HG02623 (cell line): ENCODE data around the gene CACNA1B.

Experiments used
- ATAC-seq: cut with Tn5 transposase; IDR thresholded peaks from one replicate; pipeline ENCODE4 v1.9.1; 2021; ENCODE audit warnings: moderate library complexity; ENCODE audit not compliant: unreplicated experiment

Gene CACNA1B

DNA sequence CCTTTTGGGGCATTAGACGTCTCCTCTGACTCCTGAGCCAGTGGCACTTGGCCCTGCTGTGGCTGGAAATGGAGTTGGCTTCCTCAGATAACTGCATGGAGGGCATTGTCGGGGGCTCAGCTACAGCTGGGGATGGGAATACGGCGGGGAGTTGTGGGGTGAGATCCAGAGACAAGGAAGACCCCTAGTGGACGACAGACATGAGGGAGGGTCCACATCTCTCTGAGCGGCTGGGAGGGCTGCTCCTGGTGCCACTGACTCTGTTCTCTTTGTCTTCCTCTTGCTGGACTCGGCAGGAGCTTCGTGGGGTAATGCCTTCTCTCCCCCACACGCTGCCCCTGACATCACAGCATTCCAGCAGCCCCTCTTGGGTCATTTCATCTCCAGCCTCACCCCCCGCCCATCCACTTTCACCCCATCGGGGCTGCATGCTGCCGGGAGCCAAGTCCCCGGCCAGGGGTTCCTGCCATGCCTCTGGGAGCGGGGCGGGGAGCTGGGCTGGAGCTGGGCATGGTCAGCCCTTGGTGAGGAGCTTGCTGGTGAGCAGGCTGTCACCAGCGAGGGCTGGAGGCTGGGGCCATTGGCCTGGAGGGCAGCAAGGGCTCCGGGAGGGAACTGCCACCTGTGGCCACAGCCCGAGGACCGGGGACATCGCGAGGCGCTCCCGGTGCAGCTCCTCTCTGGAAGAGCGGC, 172.3 kb downstream of the CACNA1B start:
- no peak for ATAC-seq

DNA sequence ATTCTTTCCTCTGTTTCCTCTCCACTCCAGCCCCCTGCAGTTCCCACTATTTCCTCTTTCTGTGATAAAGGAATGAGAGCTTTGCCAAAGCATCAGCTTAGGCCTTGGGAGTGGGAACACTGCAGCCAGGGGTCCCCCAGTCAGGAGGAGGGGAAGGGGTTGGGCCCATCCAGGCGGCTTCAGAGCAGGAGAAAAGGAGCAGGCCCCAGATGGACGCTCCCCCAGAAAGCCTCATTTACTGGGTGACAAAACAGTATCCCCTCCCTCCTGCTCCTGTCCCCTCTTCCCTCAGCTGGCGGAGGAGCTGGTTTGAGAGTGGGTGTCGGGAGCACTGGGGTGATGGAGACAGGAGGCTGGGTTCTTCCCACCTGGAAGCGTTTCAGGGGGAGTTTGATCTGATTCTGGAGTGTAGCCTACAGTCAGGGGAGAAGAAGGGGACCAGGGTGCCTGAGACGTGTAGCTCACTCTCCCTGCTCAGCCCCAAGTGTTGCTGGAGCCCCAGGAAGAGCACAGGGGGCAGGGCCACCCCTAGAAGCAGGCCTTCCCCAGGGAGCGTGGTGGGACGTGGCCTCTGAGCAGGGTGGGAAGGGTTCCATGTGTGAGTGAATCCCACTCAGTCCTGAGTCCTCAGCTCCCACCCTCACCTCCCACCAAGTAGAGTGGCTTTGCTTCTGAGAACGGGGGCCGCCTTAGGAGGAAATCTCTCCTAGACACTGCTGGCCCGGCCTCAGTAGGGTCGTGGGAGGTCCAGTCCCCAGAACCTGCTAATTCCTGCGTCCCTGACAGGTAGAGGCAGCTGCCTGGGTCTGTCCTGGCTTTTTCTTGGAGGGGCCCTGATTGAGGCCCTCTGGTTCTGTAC, 173.1 kb downstream of the CACNA1B start:
- no peak for ATAC-seq

DNA sequence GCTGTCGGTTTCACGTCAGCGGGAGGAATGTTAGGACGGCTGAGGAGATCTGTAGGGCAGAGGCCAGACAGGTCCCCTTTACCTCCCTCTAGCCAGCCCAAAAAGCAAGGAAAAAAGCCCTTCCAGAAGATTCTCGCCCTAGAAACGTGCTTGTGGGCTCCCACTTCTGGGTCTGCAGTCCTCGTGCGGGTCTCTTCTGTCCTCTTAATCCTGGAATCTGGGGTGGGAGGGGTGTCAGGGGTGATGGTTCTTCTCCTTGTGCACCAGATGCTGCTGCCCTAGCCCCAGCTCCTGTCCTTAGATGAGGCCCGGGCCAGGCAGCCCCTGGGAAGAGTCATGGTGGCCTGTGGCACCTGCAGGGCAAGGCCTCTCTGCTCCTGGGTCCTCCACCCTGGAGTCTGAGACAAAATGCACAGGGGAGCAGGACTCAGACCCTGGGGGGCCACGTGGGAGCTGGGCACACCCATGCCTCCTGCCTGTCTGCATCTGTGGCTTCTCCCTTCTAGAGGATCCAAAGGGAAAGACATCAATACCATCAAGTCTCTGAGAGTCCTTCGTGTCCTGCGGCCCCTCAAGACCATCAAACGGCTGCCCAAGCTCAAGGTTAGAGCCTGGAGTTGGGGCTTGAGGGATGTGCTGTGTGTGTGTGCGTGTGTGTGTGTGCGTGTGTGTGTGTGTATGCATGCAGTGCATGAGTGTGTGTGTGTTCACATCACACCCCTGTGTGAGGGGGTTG, 174.2 kb downstream of the CACNA1B start:
- no peak for ATAC-seq

DNA sequence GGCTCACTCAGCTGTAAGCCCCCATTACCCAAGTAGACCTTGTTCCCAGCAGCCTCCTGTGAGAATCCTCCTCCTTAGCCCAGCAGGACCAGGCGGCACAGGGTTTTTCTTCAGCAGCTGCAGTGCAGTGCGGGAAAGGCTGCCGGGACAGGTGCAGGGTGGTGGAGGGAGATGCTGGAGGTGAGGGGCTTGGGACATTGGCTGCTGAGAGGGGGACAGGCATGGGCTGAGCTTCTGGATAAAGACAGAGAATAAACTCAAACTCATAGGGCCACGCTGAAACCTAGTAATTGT, 174.7 kb downstream of the CACNA1B start:
- ATAC-seq, result no peak

DNA sequence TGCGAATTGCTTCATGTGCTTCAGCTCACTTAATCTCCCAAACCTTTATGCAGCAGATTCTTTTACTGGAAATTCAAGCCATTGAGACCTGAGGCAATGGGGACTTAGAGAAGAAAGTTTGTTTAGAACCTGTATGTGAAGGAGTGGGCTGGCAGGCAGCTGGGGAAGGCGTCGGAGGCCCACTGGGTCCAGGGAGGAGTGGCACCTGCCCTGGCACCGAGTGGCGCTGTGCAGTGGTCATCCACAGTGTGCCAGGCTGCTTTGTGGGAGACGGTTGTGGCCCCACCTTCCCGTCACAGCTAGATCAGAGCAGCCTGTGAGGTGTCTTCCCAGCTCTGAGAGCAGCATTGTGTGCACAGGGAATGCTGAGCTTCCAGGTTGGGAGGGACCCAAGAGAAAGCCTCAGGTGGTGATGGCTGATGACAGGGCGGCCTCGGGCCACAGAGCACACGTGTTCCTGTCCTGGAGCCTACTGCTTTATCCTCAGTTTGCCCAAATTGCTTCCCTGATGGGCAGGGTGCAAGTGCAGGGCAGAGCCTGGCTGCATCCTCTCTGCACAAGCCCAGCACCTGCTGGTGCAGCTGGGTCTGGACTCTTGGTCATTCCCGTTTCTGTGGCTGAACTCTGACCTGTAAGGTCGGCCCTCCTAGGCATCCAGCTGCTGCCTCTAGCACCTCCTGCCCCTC, 175.2 kb downstream of the CACNA1B start:
- no peak for ATAC-seq

DNA sequence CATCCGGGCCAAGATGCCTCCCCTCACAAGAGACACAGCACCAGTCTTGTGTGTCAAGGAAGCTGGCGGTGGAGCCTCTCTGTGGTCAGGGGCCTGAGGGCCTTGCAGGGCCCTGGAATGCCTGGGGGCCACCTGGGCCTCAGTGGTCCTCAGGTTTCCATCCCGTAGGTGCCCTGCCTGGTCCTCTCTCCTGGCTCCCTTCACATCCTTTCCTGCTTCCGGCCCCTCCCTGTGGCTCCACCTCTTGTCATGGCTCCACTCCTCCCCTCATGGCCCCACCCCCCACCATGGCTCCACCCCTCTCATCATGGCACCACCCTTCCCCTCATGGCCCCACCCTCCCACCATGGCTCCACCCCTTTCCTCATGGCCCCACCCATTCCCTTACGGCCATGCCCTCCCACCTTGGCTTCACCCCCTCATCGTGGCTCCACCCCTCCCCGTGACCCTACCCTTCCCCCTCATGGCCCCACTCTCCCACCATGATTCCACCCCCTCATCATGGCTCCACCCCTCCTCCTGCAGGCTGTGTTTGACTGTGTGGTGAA, 175.8 kb downstream of the CACNA1B start:
- no peak for ATAC-seq

DNA sequence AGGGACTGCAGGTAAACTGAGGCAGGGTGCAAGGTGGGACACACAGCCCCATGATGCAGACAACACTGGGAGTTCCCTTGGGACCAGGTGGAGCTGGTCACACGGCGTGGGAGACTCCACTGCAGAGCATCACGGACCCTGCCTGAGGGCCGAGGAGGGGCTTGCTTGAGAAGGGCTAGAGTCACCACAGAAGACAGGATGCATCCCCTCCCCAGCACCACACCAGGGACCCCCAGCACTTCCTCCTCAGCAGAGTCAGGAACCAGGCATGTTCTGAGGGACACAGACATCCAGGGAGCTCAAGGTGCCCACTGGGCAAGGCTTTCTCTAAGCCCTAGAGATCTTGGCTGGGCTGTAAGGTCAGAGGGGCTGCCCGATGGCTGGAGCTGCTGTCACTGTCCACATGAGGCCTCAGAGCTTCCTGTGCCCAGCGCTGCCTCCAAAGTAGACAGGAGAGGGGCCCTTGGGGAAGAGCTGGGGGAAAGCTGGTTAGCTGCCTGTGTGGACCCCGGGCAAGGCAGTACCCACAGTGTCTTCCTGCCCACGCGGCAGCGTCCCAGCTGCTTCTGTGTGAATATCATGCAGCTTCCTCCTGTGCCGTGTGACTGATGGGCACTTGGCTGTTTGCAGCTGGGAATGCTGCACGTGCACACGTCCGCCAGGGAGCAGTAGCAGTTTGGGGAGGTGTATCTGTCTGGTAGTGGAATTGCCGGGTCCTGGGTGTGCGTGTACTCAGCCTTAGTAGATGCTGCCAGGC, 176.6 kb downstream of the CACNA1B start:
- no peak for ATAC-seq

DNA sequence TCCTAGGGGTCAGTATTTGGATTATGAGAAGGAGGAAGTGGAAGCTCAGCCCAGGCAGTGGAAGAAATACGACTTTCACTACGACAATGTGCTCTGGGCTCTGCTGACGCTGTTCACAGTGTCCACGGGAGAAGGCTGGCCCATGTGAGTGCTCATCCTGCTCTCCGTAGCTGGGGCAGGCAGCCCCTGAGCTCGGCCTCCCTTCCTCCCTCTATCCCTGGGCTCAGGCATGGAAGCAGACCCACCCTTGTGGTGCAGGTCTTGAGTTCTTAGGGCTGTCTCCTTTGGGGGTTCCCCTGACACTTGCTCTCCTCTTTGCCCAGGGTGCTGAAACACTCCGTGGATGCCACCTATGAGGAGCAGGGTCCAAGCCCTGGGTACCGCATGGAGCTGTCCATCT, 180.1 kb downstream of the CACNA1B start:
- ATAC-seq, result no peak

DNA sequence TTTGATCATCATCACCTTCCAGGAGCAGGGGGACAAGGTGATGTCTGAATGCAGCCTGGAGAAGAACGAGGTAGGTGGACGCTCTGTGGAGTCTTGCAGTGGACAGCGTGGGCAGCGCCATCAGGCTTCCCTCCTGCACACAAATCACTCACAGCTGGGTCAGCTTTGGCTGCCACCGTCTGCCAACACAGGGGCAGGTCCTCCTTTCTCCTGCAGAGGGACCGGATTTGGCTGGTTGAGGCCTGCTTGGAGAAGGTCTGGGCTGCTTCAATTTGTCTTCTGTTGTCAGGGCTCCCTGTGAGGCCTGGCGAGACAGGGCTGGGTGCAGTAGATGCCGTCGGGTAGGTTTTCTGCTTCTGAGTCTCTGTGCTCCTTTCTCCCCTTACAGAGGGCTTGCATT, 180.6 kb downstream of the CACNA1B start:
- ATAC-seq, result no peak

DNA sequence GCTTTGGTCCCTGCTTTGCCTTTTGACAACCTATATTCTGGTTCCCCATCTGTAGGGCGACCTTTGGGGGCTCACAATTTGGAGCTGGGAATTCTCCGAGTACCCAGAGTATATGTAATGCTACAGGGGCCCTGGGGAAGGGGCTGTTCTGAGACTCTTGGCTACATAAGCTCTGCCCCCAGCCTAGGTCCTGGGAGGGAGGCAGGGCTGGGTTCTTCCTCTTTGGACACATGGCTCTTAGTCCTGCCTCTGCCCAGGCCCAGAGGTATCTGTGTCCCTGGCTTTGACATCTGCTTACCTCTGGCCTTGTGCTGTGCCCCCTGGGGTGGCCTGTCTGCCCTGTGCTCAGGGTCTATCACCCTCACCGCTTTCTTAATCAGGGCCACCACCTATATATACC, 181.6 kb downstream of the CACNA1B start:
- ATAC-seq, result no peak

DNA sequence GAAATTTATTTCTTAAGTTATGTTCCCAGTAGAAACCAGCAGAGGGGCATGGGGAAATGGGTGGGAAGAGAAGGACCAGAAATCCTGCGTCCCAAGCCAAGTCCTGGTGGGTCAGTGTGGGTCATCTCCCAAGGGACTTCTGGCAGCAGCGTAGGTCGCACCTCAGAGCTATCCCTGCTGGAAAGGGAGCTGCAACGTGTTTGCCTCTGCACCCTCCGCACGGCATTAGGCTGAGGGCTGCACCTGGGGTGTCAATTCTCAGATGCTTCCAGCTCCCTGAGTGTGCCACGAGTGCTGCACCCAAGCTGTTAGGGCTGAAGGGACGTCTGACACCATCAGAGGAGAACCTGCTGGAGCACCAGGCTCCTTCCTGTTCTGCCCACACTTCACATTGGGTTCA, 182.8 kb downstream of the CACNA1B start:
- no peak for ATAC-seq

DNA sequence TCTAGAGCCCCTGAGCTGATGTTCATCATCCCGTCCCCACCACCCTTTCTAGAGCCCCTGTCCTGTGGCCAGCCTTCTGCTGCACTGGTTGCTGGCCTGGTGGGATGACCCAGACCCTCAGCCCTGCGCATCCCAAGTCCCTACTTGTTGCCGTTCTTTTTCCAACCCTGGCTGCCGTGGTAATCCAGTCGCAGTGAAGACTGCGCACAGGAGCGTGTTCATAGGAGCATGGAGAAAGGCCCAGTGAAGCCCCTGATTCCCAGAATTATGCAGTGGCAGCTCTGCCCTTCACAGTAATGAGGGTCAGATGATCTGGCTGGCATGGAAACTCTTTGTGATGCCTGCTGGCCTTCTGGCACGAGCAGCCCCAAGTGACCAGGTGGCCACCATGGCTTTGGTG, 183.3 kb downstream of the CACNA1B start:
- no peak for ATAC-seq

DNA sequence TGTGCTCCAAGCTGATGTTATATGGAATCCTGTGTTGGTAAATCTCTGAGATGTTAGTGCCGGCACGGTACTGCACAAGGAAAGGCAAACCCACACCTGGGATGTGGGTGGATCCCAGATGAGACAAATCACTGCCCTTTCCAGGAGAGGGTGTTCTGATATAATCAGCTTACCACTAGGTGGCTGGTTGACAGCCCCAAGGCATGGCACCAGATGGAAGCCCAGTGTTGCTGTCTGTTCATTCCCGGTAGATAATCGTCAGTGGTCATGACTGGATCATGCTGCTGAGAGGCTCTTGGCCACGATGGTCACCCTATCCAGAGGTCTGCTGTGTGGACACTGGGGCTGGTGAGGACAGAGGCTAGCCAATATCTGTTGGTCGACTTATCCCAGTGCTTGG, 184.0 kb downstream of the CACNA1B start:
- ATAC-seq, result no peak

DNA sequence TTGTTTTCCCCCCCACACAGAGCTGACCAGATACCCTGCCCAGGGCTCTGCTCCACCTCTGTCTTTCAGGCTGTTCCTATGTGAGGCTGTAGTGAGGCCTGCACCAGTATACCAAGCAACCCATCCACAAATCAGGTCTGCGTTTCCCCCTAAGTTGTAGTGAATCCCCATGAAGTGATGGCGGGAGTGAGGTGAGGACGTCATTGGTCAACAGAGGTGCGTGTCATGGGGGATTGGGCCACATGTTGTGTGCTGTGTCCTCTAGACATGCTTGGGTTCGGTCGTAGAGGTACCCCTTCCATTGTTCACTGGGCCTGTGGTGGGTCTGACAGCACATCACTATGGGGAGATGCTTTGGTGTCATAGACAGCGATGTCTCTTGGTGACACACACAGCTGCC, 184.6 kb downstream of the CACNA1B start:
- no peak for ATAC-seq

DNA sequence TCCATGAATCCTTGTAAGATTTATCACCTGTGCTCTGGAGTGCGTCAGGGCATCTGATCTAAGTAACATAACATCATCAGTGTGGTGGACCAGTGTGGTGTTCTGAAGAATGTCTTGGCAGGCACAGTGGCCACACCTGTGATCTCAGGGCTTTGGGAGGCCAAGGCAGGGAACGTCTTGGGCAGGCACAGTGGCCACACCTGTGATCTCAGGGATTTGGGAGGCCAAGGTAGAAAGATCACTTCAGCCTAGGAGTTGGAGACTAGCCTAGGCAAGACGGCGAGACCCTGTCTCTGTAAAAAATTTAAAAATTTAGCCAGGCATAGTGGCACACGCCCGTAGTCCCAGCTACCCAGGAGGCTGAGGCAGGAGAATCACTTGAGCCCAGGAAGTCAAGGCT, 185.5 kb downstream of the CACNA1B start:
- ATAC-seq, result no peak

DNA sequence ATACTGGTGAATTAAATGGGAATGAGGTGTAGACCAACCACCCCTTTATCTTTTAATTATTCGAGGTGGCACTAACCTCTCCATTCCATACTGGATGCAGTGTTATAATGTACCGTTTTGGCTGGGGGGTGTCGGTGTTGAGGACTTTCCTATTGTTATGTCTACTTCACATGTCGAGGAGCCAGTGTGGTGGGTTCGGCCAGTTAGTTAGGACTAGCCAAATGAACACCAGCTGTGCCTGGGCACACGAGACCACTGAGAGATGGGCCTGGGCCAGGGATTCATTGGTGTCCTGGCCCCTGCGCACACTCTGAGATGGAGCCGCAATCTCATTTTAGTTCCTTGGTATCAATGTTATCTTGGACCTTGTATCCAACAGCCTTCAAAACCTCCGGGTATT, 186.2 kb downstream of the CACNA1B start:
- no peak for ATAC-seq

DNA sequence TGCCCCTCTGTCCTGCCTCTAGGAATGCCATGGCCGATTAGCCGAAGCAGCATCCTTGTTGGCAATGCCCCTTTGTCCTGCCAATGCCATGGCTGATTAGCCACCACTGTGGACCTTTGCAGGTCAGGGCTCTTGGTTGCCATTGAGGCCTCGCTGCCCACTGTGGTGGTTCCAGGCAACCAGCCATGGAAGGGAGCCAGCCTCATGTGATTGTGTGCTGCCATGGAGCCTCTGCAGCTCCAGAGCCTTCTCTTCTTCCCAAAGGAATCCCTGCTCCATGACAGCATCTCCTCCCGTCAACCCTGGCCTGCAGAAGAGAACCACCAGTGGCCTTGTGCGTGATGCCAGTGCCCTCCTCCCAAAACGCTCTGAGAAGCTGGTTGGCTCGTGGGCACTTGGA, 187.0 kb downstream of the CACNA1B start:
- ATAC-seq, result no peak

DNA sequence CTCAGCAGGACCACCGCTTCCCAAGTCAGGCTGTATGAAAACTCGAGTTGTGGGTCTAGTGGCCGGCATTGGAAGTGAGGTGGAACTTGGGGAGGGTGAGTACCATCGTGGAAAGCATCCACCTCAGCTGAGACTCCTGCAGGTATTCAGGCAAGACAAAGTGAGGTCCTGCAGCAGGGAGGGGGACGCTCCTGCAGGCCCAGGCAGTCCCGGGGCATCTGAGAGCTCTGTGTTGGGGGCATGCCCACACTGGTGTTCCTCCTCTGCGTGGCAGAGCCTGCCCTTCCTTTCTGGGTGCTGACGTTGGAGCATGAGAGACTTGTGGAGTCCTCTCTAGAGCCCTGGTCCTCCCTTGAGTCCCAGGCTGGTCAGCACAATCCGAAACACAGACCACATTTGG, 187.7 kb downstream of the CACNA1B start:
- no peak for ATAC-seq

DNA sequence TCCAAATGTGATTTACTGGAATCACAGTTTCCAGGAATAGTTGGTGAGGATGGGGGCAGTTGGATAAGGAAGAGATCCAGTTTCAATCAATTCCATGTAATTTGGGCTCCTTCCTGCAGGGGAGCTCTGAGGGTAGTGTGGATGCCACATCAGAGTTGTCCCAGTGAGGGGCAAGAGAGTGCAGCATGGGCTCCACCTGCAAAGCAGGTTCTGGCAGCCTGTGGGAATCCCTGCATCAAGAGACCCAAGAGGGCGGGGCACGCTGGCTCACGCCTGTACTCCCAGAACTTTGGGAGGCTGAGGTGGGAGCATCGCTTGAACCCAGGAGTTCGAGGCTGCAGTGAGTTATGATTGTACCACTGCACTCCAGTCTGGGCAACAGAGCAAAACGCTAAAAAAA, 188.5 kb downstream of the CACNA1B start:
- ATAC-seq, result no peak

DNA sequence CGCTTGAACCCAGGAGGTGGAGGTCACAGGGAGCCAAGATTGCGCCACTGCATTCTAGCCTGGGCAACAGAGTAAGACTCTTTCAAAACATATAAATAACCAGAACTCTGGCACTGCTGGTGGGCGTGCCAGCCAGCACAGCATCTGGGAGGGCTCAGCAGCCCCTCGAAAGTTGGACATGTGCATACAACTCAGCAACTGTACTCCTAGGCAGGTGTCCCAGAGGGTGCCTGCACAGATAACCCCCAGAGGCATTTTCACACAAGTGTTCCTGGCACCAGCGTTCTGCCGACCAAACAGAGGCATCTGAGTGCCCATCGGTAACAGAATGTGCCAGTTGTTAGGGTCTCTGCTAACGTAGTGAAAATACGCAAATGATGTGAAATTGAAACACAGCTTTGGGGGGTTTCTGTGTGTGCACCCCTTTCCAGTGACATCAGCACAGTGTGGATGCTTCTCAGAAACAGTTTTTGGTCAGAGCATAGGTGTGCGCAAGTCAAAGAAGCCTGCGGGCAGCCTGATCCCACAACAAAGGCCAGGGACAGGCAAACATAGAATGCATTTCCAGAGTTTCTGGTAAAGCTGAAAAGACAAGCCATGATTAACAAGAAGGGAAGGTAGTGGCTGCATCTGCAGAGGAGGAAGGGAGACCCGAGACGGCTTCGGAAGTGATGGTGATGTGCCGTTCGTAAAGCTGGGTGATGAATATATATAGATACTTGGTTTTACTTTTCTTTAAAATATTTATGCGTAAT, 190.2 kb downstream of the CACNA1B start:
- no peak for ATAC-seq
